Panc1 (cell line): ENCODE measurements around the gene CNKSR2. TPM values are rescaled to one million over a fixed set of nuclear protein-coding genes. Genes with fewer than 3 reads are reported as not detected.

Experiments used
- ATAC-seq: fragments of 200-7000 bp; cut with Tn5 transposase; 2 replicates; pipeline ENCODE4 v1.9.1; 2020; ENCODE audit warnings: mild to moderate bottlenecking, moderate library complexity
- BruUV-seq: library from RNA; stranded (reverse); fragments of 400-500 nt; replicated peaks from 2 replicates; lab custom pipeline; 2021; lab: Mats Ljungman, UMichigan
- CTCF ChIA-PET: fragments of 300-600 bp; sonication (Branson Sonifier 250); formaldehyde crosslinking; loops from one replicate; lab custom pipeline; 2022; ENCODE audit warnings: antibody characterized with exemption; lab: Charles Lee
- POLR2A ChIA-PET: fragments of 300-600 bp; sonication (Branson Sonifier 250); formaldehyde crosslinking; loops from one replicate; lab custom pipeline; 2022; ENCODE audit warnings: antibody characterized with exemption; lab: Charles Lee
- DNase-seq: peaks from one replicate; pipeline ENCODE4 v3.0.0-alpha.2; 2010; ENCODE audit warnings: low read depth, low spot score
- H3K27ac ChIP-seq: 2 replicates; pipeline ENCODE4 v1.5.1; 2011; ENCODE audit warnings: mild to moderate bottlenecking, low read length, inconsistent platforms
- H3K27me3 ChIP-seq: fragments of 200-500 bp; sonication (Bioruptor generic); 2 replicates; pipeline ENCODE4 v1.6.0; 2014; ENCODE audit warnings: low read length, inconsistent platforms; ENCODE audit not compliant: control insufficient read depth, insufficient read depth
- H3K36me3 ChIP-seq: fragments of 200-500 bp; sonication (Bioruptor generic); 2 replicates; pipeline ENCODE4 v1.5.1; 2014; ENCODE audit warnings: inconsistent platforms, mild to moderate bottlenecking, low read length, moderate library complexity; ENCODE audit not compliant: control insufficient read depth, insufficient read depth
- H3K4me1 ChIP-seq: 2 replicates; pipeline ENCODE4 v1.5.1; 2011; ENCODE audit warnings: inconsistent platforms, mild to moderate bottlenecking, low read length, moderate library complexity; ENCODE audit not compliant: control insufficient read depth, insufficient read depth
- H3K4me3 ChIP-seq, 2 experiments: 2 replicates each; pipeline ENCODE4 v1.5.1; 2011 to 2012; ENCODE audit warnings: low read depth in 2 of 2, low read length in 2 of 2, mild to moderate bottlenecking in 2 of 2, inconsistent platforms in 1 of 2, moderate library complexity in 1 of 2
- H3K9me3 ChIP-seq: fragments of 200-500 bp; sonication (Bioruptor generic); 2 replicates; pipeline ENCODE4 v1.5.1; 2014; ENCODE audit warnings: low read depth, mild to moderate bottlenecking, inconsistent platforms, low read length, moderate library complexity; ENCODE audit not compliant: control insufficient read depth, insufficient read depth
- POLR2AphosphoS5 ChIP-seq: IDR thresholded peaks from 2 replicates; pipeline ENCODE4 v1.6.1; 2012; ENCODE audit warnings: mild to moderate bottlenecking, low read depth, low read length, moderate library complexity
- REST ChIP-seq, 2 experiments: IDR thresholded peaks; 2 replicates each; pipeline ENCODE4 v1.6.1; 2011 to 2012; ENCODE audit warnings: low read depth in 2 of 2, control low read depth in 1 of 2, low read length in 1 of 2, mild to moderate bottlenecking in 1 of 2, moderate library complexity in 1 of 2; ENCODE audit not compliant: insufficient read depth in 1 of 2
- SIN3A ChIP-seq: IDR thresholded peaks from 2 replicates; pipeline ENCODE4 v1.6.1; 2012; ENCODE audit warnings: low read depth, mild to moderate bottlenecking, low read length, moderate library complexity, borderline replicate concordance; ENCODE audit not compliant: insufficient read depth
- TCF7L2 ChIP-seq: IDR thresholded peaks from 2 replicates; pipeline ENCODE4 v1.6.1; 2011; ENCODE audit warnings: mild to moderate bottlenecking, low read depth, low read length, inconsistent platforms
- in situ Hi-C: cut with HindIII; loops from 2 replicates; pipeline ENCODE4 v1.10.0; 2016; ENCODE audit warnings: low sequenced_read_pairs, low pct_unique_long_range_greater_than_20kb
- intact Hi-C: fragments of 100-400 bp; cut with micrococcal nuclease; formaldehyde crosslinking; loops from one replicate; pipeline ENCODE4 v1.10.0; 2022; ENCODE audit not compliant: unreplicated experiment
- total RNA-seq: library from RNA; stranded (reverse); gene quantifications from one replicate; pipeline ENCODE4 v1.2.1, GENCODE V29; 2021; ENCODE audit not compliant: unreplicated experiment
- TF ChIP-seq, protein P1 (sequence below): fragments of 450-650 bp; IDR thresholded peaks from 2 replicates; pipeline ENCODE4 v1.5.1; 2017; ENCODE audit warnings: mild to moderate bottlenecking

The CNKSR2 gene
- total RNA-seq, 1 experiment from 2014 or later = not detected

DNA sequence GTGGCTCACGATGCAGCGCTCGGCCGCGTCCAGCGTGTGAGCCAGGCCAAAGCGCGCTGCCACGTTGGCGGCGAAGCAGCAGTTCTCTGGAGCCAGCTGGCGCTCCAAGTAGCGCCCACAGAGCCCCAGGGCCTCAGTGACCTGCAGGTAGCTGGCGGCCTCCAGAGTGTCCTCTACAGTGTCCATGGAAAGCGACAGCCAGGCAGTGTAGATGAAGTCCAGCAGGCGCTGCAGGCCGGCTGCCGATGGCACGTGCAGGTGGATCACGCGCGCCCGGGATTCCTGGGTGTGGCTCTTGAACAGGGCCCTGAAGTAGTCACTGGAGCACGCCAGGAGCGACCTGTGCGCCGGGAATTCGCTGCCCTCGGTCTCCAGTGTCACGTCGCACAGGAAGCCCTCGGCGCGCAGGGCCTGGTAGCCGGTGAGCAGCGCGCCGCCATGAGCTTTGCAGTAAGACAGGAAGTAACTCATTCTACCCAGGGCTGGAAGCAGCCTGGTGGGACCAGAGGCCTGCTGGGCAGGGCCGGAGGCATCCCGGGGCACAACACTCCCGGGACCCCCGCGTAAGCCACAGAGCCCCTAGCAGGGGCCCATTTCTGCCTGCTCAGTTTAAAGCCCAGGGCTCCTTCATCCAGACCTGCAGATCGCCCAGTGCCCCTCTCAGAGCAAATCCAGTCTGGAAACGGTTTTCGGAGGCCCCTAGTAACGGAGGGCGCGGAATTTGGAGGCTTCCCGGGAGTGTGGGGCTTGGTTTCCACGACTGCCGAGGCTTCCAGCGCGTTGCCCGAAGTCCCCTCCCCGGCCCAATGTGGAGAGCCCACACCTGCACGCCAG, 283.3 kb downstream of the CNKSR2 start:
- DNase-seq (no peak), ATAC-seq (no peak)
- no peaks in the 10 kb centered on the region for H3K9me3 ChIP-seq
- in situ Hi-C loops = no loop called here
- POLR2A ChIA-PET = no interaction called here
- intact Hi-C loops = no loop called here
- BruUV-seq = no TSS peak
- H3K4me3 ChIP-seq = no peak overlapping the region
- CTCF ChIA-PET = no interaction called here
- no peaks in the 10 kb centered on the region for H3K36me3 ChIP-seq
- no peaks in the 10 kb centered on the region for H3K27me3 ChIP-seq
- no peak overlapping the region for H3K27ac ChIP-seq
- TF ChIP-seq, protein P1, sequence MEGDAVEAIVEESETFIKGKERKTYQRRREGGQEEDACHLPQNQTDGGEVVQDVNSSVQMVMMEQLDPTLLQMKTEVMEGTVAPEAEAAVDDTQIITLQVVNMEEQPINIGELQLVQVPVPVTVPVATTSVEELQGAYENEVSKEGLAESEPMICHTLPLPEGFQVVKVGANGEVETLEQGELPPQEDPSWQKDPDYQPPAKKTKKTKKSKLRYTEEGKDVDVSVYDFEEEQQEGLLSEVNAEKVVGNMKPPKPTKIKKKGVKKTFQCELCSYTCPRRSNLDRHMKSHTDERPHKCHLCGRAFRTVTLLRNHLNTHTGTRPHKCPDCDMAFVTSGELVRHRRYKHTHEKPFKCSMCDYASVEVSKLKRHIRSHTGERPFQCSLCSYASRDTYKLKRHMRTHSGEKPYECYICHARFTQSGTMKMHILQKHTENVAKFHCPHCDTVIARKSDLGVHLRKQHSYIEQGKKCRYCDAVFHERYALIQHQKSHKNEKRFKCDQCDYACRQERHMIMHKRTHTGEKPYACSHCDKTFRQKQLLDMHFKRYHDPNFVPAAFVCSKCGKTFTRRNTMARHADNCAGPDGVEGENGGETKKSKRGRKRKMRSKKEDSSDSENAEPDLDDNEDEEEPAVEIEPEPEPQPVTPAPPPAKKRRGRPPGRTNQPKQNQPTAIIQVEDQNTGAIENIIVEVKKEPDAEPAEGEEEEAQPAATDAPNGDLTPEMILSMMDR = no peak
- TF ChIP-seq TCF7L2 = no peak
- TF ChIP-seq SIN3A = no peak
- TF ChIP-seq POLR2AphosphoS5 = no peak
- TF ChIP-seq REST (IDR thresholded peaks at IDR 0.05; ENCODE audit: insufficient read depth in 1 of 2, low read depth in 2 of 2, low read length in 1 of 2) = no peak
- H3K4me1 ChIP-seq = no peaks in the 10 kb centered on the region

- no peaks in the 10 kb centered on the region for H3K4me1 ChIP-seq
- BruUV-seq = no TSS peak
- no peak within 1 kb of the TSS for H3K27ac ChIP-seq
- ATAC-seq (peak; percentile 70), DNase-seq (no peak)
- intact Hi-C loops = no loop called here
- CTCF ChIA-PET = no interaction called here
- no peak for TF ChIP-seq POLR2AphosphoS5
- TF ChIP-seq REST (IDR thresholded peaks at IDR 0.05; ENCODE audit: insufficient read depth in 1 of 2, low read depth in 2 of 2, low read length in 1 of 2) = no peak
- no peak for TF ChIP-seq SIN3A
- TF ChIP-seq TCF7L2 = no peak
- TF ChIP-seq, protein P1 = no peak
- no peaks in the 10 kb centered on the region for H3K27me3 ChIP-seq
- POLR2A ChIA-PET = no interaction called here
- H3K9me3 ChIP-seq = no peaks in the 10 kb centered on the region
- in situ Hi-C loops = no loop called here
- no peaks in the 10 kb centered on the region for H3K36me3 ChIP-seq
- H3K4me3 ChIP-seq = peak within 1 kb of the TSS; percentile 29 to 43
Measured at GRCh38 chrX:21658152-21658737, 284.0 kb downstream of the CNKSR2 start, which contains the start of gene KLHL34. Gene KLHL34, minus strand, starts transcription at chrX:21658330. Its CDS starts 542 bp downstream, at chrX:21657788.
